SK-N-SH treated with all-trans-retinoic acid at 6 μM for 48 hours (cell line): Measurements from ENCODE around the gene NEK11.

Experiments used
- ATAC-seq: fragments of 200-7000 bp; cut with Tn5 transposase; 3 replicates; pipeline ENCODE4 v1.9.1; 2020; ENCODE audit warnings: mild to moderate bottlenecking, moderate library complexity
- ARNTL ChIP-seq: fragments of 450-650 bp; formaldehyde crosslinking; IDR thresholded peaks from 2 replicates; pipeline ENCODE4 v1.5.0; 2020; ENCODE audit warnings: low read depth, mild to moderate bottlenecking, moderate library complexity, borderline replicate concordance
- BACH2 ChIP-seq: fragments of 250-450 bp; sonication (Bioruptor Pico); IDR thresholded peaks from 2 replicates; pipeline ENCODE4 v1.9.0; 2021; ENCODE audit warnings: mild to moderate bottlenecking, borderline replicate concordance
- CSDC2 ChIP-seq: fragments of 250-450 bp; sonication (Bioruptor Pico); IDR thresholded peaks from 2 replicates; pipeline ENCODE4 v1.5.0; 2020; ENCODE audit warnings: mild to moderate bottlenecking, moderate library complexity
- ESRRG ChIP-seq: fragments of 250-450 bp; sonication (Bioruptor Pico); IDR thresholded peaks from 2 replicates; pipeline ENCODE4 v1.6.1; 2021; ENCODE audit warnings: mild to moderate bottlenecking
- GLIS3 ChIP-seq: fragments of 250-450 bp; sonication (Bioruptor Pico); IDR thresholded peaks from 2 replicates; pipeline ENCODE4 v1.5.0; 2020; ENCODE audit warnings: mild to moderate bottlenecking, moderate library complexity
- ISL1 ChIP-seq: fragments of 250-450 bp; sonication (Bioruptor Pico); IDR thresholded peaks from 2 replicates; pipeline ENCODE4 v2.1.2; 2022; ENCODE audit warnings: mild to moderate bottlenecking, moderate library complexity
- OSR1 ChIP-seq: fragments of 250-450 bp; sonication (Bioruptor Pico); IDR thresholded peaks from 2 replicates; pipeline ENCODE4 v1.8.0; 2022; ENCODE audit warnings: moderate library complexity, mild to moderate bottlenecking, inconsistent platforms
- RARB ChIP-seq: fragments of 250-450 bp; sonication (Bioruptor Pico); IDR thresholded peaks from 2 replicates; pipeline ENCODE4 v1.8.0; 2021; ENCODE audit warnings: mild to moderate bottlenecking, moderate library complexity
- SNAI2 ChIP-seq: fragments of 250-450 bp; sonication (Bioruptor Pico); IDR thresholded peaks from 2 replicates; pipeline ENCODE4 v1.5.0; 2020; ENCODE audit warnings: mild to moderate bottlenecking, moderate library complexity
- TCF4 ChIP-seq: fragments of 250-450 bp; sonication (Bioruptor Pico); IDR thresholded peaks from 2 replicates; pipeline ENCODE4 v1.8.0; 2021; ENCODE audit warnings: mild to moderate bottlenecking, moderate library complexity, borderline replicate concordance
- TOX ChIP-seq: fragments of 250-450 bp; sonication (Bioruptor Pico); IDR thresholded peaks from 2 replicates; pipeline ENCODE4 v1.8.0; 2021; ENCODE audit warnings: mild to moderate bottlenecking, moderate library complexity, borderline replicate concordance
- ZC3H10 ChIP-seq: fragments of 250-450 bp; sonication (Bioruptor Pico); IDR thresholded peaks from 2 replicates; pipeline ENCODE4 v1.5.1; 2021; ENCODE audit warnings: mild to moderate bottlenecking, moderate library complexity
- ZFP3 ChIP-seq: fragments of 250-450 bp; sonication (Bioruptor Pico); IDR thresholded peaks from 2 replicates; pipeline ENCODE4 v1.5.0; 2020; ENCODE audit warnings: mild to moderate bottlenecking, moderate library complexity
- ZFP30 ChIP-seq: fragments of 450-650 bp; formaldehyde crosslinking; IDR thresholded peaks from 2 replicates; pipeline ENCODE4 v1.5.0; 2022; ENCODE audit warnings: mild to moderate bottlenecking, moderate library complexity
- ZNF565 ChIP-seq: fragments of 450-650 bp; formaldehyde crosslinking; conservative IDR thresholded peaks from 2 replicates; pipeline ENCODE4 v1.5.0; 2020; ENCODE audit warnings: low read depth, mild to moderate bottlenecking, moderate library complexity
- ZNF70 ChIP-seq: fragments of 450-650 bp; formaldehyde crosslinking; IDR thresholded peaks from 2 replicates; pipeline ENCODE4 v1.5.0; 2020; ENCODE audit warnings: mild to moderate bottlenecking, moderate library complexity
- TF ChIP-seq, protein P1 (sequence below): fragments of 250-450 bp; sonication (Bioruptor Pico); IDR thresholded peaks from 2 replicates; pipeline ENCODE4 v1.5.0; 2020; ENCODE audit warnings: mild to moderate bottlenecking, moderate library complexity
- TF ChIP-seq, protein P2 (sequence below): fragments of 250-450 bp; sonication (Bioruptor Pico); IDR thresholded peaks from 2 replicates; pipeline ENCODE4 v1.8.0; 2020; ENCODE audit warnings: mild to moderate bottlenecking, moderate library complexity, borderline replicate concordance
- TF ChIP-seq, protein P3 (sequence below): fragments of 250-450 bp; sonication (Bioruptor Pico); IDR thresholded peaks from 2 replicates; pipeline ENCODE4 v1.8.0; 2021; ENCODE audit warnings: low read depth, mild to moderate bottlenecking, moderate library complexity, borderline replicate concordance
- TF ChIP-seq, protein P4 (sequence below): fragments of 250-450 bp; sonication (Bioruptor Pico); IDR thresholded peaks from 2 replicates; pipeline ENCODE4 v1.5.1; 2020; ENCODE audit warnings: low read depth, mild to moderate bottlenecking, moderate library complexity
- TF ChIP-seq, protein P5 (sequence below): fragments of 250-450 bp; sonication (Bioruptor Pico); IDR thresholded peaks from 2 replicates; pipeline ENCODE4 v1.5.1; 2021; ENCODE audit warnings: mild to moderate bottlenecking, moderate library complexity

The NEK11 gene

DNA sequence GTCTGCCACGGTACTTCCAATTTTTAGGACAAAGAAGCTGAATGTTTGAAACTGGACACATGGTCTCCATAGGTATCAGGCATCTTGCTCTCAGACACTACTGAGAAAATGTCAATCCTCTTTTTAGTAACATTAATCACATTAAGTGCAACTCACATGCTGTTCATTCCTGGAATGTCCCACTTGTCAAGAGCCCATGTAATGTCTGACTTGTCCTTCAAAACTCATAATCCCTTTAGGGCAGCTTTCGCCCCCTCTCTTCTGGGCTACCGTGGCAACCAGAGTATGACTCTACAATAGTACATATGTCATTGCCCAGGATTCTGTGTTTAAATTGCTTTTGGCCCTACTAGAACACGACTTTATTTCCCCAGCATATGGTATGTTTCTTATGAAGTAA lies 367.2 kb downstream of the NEK11 start (continued):
- TF ChIP-seq RARB = no peak
- no peak for TF ChIP-seq OSR1 (CRISPR knock-in tag)
- TF ChIP-seq ESRRG (CRISPR knock-in tag) = no peak

DNA sequence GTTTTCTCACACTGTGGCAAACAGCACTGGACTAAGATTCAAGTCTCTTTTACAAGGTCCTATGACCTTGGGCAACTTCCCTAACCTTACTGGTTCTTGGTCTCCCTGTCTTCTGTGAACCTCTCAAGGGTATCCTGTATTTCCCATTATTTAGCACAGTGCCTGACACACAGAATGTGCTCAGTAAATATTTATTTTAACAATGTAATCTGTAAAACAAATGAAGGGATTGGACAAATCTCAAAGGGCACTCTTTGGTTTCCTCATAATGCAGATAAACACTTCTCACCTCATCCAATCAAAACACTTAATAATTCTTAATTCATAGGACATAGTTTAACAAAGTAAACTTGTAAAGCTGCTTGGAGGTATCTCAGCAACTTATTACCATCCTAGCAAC lies 367.7 kb downstream of the NEK11 start:
- ATAC-seq = no peak
- TF ChIP-seq RARB = no peak
- TF ChIP-seq ZC3H10 (CRISPR knock-in tag) = no peak
- TF ChIP-seq, protein P1, sequence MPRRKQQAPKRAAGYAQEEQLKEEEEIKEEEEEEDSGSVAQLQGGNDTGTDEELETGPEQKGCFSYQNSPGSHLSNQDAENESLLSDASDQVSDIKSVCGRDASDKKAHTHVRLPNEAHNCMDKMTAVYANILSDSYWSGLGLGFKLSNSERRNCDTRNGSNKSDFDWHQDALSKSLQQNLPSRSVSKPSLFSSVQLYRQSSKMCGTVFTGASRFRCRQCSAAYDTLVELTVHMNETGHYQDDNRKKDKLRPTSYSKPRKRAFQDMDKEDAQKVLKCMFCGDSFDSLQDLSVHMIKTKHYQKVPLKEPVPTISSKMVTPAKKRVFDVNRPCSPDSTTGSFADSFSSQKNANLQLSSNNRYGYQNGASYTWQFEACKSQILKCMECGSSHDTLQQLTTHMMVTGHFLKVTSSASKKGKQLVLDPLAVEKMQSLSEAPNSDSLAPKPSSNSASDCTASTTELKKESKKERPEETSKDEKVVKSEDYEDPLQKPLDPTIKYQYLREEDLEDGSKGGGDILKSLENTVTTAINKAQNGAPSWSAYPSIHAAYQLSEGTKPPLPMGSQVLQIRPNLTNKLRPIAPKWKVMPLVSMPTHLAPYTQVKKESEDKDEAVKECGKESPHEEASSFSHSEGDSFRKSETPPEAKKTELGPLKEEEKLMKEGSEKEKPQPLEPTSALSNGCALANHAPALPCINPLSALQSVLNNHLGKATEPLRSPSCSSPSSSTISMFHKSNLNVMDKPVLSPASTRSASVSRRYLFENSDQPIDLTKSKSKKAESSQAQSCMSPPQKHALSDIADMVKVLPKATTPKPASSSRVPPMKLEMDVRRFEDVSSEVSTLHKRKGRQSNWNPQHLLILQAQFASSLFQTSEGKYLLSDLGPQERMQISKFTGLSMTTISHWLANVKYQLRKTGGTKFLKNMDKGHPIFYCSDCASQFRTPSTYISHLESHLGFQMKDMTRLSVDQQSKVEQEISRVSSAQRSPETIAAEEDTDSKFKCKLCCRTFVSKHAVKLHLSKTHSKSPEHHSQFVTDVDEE (CRISPR knock-in tag) = no peak
- TF ChIP-seq, all 23 proteins: peak for 0

DNA sequence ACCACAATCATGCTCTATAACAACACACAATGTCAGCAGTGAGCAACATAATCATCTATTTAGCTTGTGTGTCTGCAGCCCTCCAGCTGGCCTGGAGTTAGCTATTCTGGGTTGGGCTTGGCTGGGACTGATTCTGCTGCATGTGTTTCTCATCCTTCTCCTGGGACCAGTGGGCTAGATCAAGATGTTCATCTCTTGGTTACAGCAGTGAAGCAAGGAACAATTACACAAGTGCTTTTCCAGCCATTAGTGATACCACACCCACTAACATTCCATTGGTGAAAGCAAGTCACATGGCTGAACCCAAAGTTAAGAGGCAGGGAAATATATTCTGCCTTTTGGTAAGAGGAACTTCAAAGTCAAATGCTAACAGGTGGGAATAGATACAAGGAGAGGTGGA lies 369.5 kb downstream of the NEK11 start:
- TF ChIP-seq ARNTL (no peak), TCF4 (CRISPR knock-in tag) (no peak), SNAI2 (no peak), ZNF565 (CRISPR knock-in tag) (no peak), ZNF70 (no peak), TOX (CRISPR knock-in tag) (no peak), ZC3H10 (CRISPR knock-in tag) (no peak), ZFP30 (CRISPR knock-in tag) (no peak), BACH2 (CRISPR knock-in tag) (no peak), RARB (no peak), CSDC2 (CRISPR knock-in tag) (no peak), GLIS3 (CRISPR knock-in tag) (no peak), ZFP3 (no peak), ISL1 (CRISPR knock-in tag) (no peak)
- TF ChIP-seq, protein P2, sequence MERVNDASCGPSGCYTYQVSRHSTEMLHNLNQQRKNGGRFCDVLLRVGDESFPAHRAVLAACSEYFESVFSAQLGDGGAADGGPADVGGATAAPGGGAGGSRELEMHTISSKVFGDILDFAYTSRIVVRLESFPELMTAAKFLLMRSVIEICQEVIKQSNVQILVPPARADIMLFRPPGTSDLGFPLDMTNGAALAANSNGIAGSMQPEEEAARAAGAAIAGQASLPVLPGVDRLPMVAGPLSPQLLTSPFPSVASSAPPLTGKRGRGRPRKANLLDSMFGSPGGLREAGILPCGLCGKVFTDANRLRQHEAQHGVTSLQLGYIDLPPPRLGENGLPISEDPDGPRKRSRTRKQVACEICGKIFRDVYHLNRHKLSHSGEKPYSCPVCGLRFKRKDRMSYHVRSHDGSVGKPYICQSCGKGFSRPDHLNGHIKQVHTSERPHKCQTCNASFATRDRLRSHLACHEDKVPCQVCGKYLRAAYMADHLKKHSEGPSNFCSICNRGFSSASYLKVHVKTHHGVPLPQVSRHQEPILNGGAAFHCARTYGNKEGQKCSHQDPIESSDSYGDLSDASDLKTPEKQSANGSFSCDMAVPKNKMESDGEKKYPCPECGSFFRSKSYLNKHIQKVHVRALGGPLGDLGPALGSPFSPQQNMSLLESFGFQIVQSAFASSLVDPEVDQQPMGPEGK = no peak
- TF ChIP-seq, protein P3, sequence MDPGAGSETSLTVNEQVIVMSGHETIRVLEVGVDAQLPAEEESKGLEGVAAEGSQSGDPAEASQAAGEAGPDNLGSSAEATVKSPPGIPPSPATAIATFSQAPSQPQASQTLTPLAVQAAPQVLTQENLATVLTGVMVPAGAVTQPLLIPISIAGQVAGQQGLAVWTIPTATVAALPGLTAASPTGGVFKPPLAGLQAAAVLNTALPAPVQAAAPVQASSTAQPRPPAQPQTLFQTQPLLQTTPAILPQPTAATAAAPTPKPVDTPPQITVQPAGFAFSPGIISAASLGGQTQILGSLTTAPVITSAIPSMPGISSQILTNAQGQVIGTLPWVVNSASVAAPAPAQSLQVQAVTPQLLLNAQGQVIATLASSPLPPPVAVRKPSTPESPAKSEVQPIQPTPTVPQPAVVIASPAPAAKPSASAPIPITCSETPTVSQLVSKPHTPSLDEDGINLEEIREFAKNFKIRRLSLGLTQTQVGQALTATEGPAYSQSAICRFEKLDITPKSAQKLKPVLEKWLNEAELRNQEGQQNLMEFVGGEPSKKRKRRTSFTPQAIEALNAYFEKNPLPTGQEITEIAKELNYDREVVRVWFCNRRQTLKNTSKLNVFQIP (CRISPR knock-in tag) = no peak
- TF ChIP-seq, protein P1 (CRISPR knock-in tag) = no peak
- TF ChIP-seq, protein P4, sequence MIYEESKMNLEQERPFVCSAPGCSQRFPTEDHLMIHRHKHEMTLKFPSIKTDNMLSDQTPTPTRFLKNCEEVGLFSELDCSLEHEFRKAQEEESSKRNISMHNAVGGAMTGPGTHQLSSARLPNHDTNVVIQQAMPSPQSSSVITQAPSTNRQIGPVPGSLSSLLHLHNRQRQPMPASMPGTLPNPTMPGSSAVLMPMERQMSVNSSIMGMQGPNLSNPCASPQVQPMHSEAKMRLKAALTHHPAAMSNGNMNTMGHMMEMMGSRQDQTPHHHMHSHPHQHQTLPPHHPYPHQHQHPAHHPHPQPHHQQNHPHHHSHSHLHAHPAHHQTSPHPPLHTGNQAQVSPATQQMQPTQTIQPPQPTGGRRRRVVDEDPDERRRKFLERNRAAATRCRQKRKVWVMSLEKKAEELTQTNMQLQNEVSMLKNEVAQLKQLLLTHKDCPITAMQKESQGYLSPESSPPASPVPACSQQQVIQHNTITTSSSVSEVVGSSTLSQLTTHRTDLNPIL (CRISPR knock-in tag) = no peak
- TF ChIP-seq, protein P5, sequence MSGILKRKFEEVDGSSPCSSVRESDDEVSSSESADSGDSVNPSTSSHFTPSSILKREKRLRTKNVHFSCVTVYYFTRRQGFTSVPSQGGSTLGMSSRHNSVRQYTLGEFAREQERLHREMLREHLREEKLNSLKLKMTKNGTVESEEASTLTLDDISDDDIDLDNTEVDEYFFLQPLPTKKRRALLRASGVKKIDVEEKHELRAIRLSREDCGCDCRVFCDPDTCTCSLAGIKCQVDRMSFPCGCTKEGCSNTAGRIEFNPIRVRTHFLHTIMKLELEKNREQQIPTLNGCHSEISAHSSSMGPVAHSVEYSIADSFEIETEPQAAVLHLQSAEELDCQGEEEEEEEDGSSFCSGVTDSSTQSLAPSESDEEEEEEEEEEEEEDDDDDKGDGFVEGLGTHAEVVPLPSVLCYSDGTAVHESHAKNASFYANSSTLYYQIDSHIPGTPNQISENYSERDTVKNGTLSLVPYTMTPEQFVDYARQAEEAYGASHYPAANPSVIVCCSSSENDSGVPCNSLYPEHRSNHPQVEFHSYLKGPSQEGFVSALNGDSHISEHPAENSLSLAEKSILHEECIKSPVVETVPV (CRISPR knock-in tag) = no peak
- no peak for ATAC-seq
